ENCODE results near the gene STMN1. TPM values are rescaled to one million over a fixed set of nuclear protein-coding genes. Genes with fewer than 3 reads are reported as not detected.
A peak's percentile ranks its signal among the peaks of the same experiment; 100 is the strongest.

The STMN1 gene
- total and polyA plus RNA-seq, 9 of the 15 experiments (the other 6 are each of a cell fraction or from before 2014, with no cell fraction given): 269 to 2,153 (median 595) TPM

GRCh38 chr1:25922971-25923552, 16.8 kb upstream of the STMN1 start:
- 86% methylated on average over 32 of the region's 32 CpGs for WGBS (ENCODE audit: insufficient coverage, low coverage, missing lambda C conversion rate)
- no peaks in the 10 kb centered on the region for H3K9me3 ChIP-seq (replicated peaks; ENCODE audit: control insufficient read depth, insufficient read depth, low read depth, low read length)
- peak overlapping the region; percentile 53 to 56; a peak in 3 of 4 replicates for H3K9ac ChIP-seq (ENCODE audit: insufficient read depth in 1 of 2, low read depth in 2 of 2, low read length in 2 of 2)
- BruUV-seq (replicated peaks): no TSS peak
- no peaks in the 10 kb centered on the region for H3K79me2 ChIP-seq (ENCODE audit: control insufficient read depth, insufficient read depth, low read length)
- intact Hi-C loops (cut with micrococcal nuclease): no loop called here
- H3K27ac ChIP-seq (ENCODE audit: extremely low read depth, low read depth, low read length): peak overlapping the region; percentile 49; the same call in 1 of the 3 replicates
- no peaks in the 10 kb centered on the region for H3K9me1 ChIP-seq (ENCODE audit: control insufficient read depth, insufficient read depth, low read length)
- no peaks in the 10 kb centered on the region for H3K36me3 ChIP-seq (ENCODE audit: control insufficient read depth, insufficient read depth, low read length)
- H3K4me2 ChIP-seq (ENCODE audit: insufficient read depth, low read length): peak overlapping the region; percentile 59
- H2AFZ ChIP-seq (ENCODE audit: low read depth, low read length): peak overlapping the region; percentile 95
- DNase-seq (ENCODE audit: extremely low read depth in 1 of 4, low spot score in 3 of 4) (no peak), FAIRE-seq (no peak), ATAC-seq (no peak)
- no peaks in the 10 kb centered on the region for H3K27me3 ChIP-seq (ENCODE audit: control insufficient read depth in 2 of 2, insufficient read depth in 2 of 2, low read length in 2 of 2)
- CTCF ChIA-PET (ENCODE audit: low intra/inter-chr PET ratio): no interaction called here
- POLR2A ChIA-PET: interaction anchor here (0.6 to 2.0 kb wide), 5 partner anchors 9 to 151 kb away, joined by 3 to 8 read pairs (median 4); no protein-coding TSS in a partner anchor
- no peak overlapping the region for H3K4me3 ChIP-seq
- in situ Hi-C loops (cut with MboI): no loop called here
- no peaks in the 10 kb centered on the region for H4K20me1 ChIP-seq (replicated peaks; ENCODE audit: control insufficient read depth, insufficient read depth, low read length)
- H3K4me1 ChIP-seq (replicated peaks in 1 of 2; ENCODE audit: control insufficient read depth in 2 of 2, insufficient read depth in 2 of 2, low read length in 2 of 2): peaks cover 32 to 42% of the 10 kb centered on the region in 2 experiments
- TF ChIP-seq, protein P1, sequence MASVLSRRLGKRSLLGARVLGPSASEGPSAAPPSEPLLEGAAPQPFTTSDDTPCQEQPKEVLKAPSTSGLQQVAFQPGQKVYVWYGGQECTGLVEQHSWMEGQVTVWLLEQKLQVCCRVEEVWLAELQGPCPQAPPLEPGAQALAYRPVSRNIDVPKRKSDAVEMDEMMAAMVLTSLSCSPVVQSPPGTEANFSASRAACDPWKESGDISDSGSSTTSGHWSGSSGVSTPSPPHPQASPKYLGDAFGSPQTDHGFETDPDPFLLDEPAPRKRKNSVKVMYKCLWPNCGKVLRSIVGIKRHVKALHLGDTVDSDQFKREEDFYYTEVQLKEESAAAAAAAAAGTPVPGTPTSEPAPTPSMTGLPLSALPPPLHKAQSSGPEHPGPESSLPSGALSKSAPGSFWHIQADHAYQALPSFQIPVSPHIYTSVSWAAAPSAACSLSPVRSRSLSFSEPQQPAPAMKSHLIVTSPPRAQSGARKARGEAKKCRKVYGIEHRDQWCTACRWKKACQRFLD (CRISPR knock-in tag; IDR thresholded peaks at IDR 0.05): peak; percentile 34; the same call in 1 of the 2 replicates
- TF ChIP-seq TEAD2 (tag; IDR thresholded peaks at IDR 0.05): no peak
- no peak for TF ChIP-seq PHF8 (IDR thresholded peaks at IDR 0.05; ENCODE audit: borderline replicate concordance, low read length)
- TF ChIP-seq ZNF354B (CRISPR knock-in tag; IDR thresholded peaks at IDR 0.05): no peak
- TF ChIP-seq ZKSCAN1 (IDR thresholded peaks at IDR 0.05; ENCODE audit: low read depth, low read length): no peak
- no peak for TF ChIP-seq ZC3H11A (IDR thresholded peaks at IDR 0.05; ENCODE audit: low read depth, low read length)
- TF ChIP-seq GTF2F1 (IDR thresholded peaks at IDR 0.05; ENCODE audit: low read depth, low read length): no peak
- TF ChIP-seq ZNF3 (CRISPR knock-in tag; IDR thresholded peaks at IDR 0.05): no peak
- peak; percentile 87 for TF ChIP-seq SPI1 (IDR thresholded peaks at IDR 0.05; ENCODE audit: borderline replicate concordance, low read depth, low read length)
- TF ChIP-seq ZNF274 (IDR thresholded peaks at IDR 0.05; ENCODE audit: borderline replicate concordance, low read depth, low read length): no peak
- TF ChIP-seq, protein P2, sequence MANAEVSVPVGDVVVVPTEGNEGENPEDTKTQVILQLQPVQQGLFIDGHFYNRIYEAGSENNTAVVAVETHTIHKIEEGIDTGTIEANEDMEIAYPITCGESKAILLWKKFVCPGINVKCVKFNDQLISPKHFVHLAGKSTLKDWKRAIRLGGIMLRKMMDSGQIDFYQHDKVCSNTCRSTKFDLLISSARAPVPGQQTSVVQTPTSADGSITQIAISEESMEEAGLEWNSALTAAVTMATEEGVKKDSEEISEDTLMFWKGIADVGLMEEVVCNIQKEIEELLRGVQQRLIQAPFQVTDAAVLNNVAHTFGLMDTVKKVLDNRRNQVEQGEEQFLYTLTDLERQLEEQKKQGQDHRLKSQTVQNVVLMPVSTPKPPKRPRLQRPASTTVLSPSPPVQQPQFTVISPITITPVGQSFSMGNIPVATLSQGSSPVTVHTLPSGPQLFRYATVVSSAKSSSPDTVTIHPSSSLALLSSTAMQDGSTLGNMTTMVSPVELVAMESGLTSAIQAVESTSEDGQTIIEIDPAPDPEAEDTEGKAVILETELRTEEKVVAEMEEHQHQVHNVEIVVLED (CRISPR knock-in tag; IDR thresholded peaks at IDR 0.05): no peak
- peak in 1 of 3 experiments; percentile 19 for TF ChIP-seq YY1 (IDR thresholded peaks at IDR 0.05; ENCODE audit: borderline replicate concordance in 1 of 3, control insufficient read depth in 1 of 3, extremely low read depth in 1 of 3, insufficient read depth in 3 of 3, insufficient read length in 1 of 3, insufficient replicate concordance in 2 of 3, low read depth in 1 of 3, low read length in 2 of 3)
- TF ChIP-seq HDAC6 (IDR thresholded peaks at IDR 0.05; ENCODE audit: low read depth, low read length): no peak
- TF ChIP-seq SIN3B (IDR thresholded peaks at IDR 0.05; ENCODE audit: low read depth): no peak
- no peak for TF ChIP-seq FOSL1 (tag; conservative IDR thresholded peaks at IDR 0.05)
- TF ChIP-seq ZC3H8 (IDR thresholded peaks at IDR 0.05): no peak
- no peak for TF ChIP-seq RBFOX2 (IDR thresholded peaks at IDR 0.05; ENCODE audit: low read depth, low read length)
- TF ChIP-seq HIVEP1 (CRISPR knock-in tag; IDR thresholded peaks at IDR 0.05): no peak
- TF ChIP-seq, protein P3, sequence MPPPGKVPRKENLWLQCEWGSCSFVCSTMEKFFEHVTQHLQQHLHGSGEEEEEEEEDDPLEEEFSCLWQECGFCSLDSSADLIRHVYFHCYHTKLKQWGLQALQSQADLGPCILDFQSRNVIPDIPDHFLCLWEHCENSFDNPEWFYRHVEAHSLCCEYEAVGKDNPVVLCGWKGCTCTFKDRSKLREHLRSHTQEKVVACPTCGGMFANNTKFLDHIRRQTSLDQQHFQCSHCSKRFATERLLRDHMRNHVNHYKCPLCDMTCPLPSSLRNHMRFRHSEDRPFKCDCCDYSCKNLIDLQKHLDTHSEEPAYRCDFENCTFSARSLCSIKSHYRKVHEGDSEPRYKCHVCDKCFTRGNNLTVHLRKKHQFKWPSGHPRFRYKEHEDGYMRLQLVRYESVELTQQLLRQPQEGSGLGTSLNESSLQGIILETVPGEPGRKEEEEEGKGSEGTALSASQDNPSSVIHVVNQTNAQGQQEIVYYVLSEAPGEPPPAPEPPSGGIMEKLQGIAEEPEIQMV (tag; conservative IDR thresholded peaks at IDR 0.05; ENCODE audit: low read depth): no peak
